HCT116 (cell line): Measurements from ENCODE around the gene ITGAD. TPM values are rescaled to one million over a fixed set of nuclear protein-coding genes. Genes with fewer than 3 reads are reported as not detected.

Experiments used
- ATAC-seq: fragments of 200-7000 bp; cut with Tn5 transposase; 2 replicates; pipeline ENCODE4 v1.9.1; 2020; ENCODE audit warnings: mild to moderate bottlenecking, moderate library complexity
- BruUV-seq: library from RNA; stranded (reverse); fragments of 400-500 nt; replicated peaks from 2 replicates; lab custom pipeline; 2021; lab: Mats Ljungman, UMichigan
- CTCF ChIA-PET: fragments of 300-600 bp; sonication (Branson Sonifier 250); formaldehyde crosslinking; loops from one replicate; lab custom pipeline; 2021; ENCODE audit warnings: antibody characterized with exemption; lab: Charles Lee
- POLR2A ChIA-PET: fragments of 300-600, 350-600 bp; sonication (Branson Sonifier 250); formaldehyde crosslinking; loops from one replicate; lab custom pipeline; 2021; ENCODE audit warnings: antibody characterized with exemption; lab: Charles Lee
- RAD21 ChIA-PET, 2 experiments: fragments of 300-600 bp; sonication (Branson Sonifier 250); formaldehyde crosslinking; loops; one replicate each; lab custom pipeline; 2023; ENCODE audit warnings: low total read pairs in 2 of 2; ENCODE audit not compliant: uncharacterized antibody in 2 of 2, unreplicated experiment in 2 of 2, low non-redundant PET in 1 of 2; lab: Charles Lee
- DNase-seq: peaks from one replicate; pipeline ENCODE4 v3.0.0-alpha.2; 2010; ENCODE audit warnings: low read depth, low spot score
- H2AFZ ChIP-seq: fragments of 200-600 bp; shearing (Covaris generic), sonication (generic); 2 replicates; pipeline ENCODE4 v1.6.1; 2017; ENCODE audit warnings: low read depth, mixed run types, mixed read lengths, antibody characterized with exemption, low read length; ENCODE audit not compliant: poor library complexity, severe bottlenecking
- H3K27ac ChIP-seq: 2 replicates; pipeline ENCODE4 v1.5.1; 2012; ENCODE audit warnings: low read depth, low read length
- H3K27me3 ChIP-seq: fragments of 200-600 bp; sonication (generic); 2 replicates; pipeline ENCODE4 v1.6.1; 2016; ENCODE audit warnings: mixed run types, low read length, mixed read lengths; ENCODE audit not compliant: insufficient read depth
- H3K36me3 ChIP-seq, 2 experiments: fragments of 200-500 bp in 1 of 2; fragments of 200-600 bp in 1 of 2; sonication (Bioruptor generic) in 1 of 2; sonication (generic) in 1 of 2; 2 replicates each; pipeline versions ENCODE4 v1.5.1 to v1.6.1; 2014 to 2016; ENCODE audit warnings: low read length in 2 of 2, inconsistent platforms in 1 of 2, mixed read lengths in 1 of 2, mixed run types in 1 of 2; ENCODE audit not compliant: insufficient read depth in 2 of 2, control insufficient read depth in 1 of 2
- H3K4me1 ChIP-seq, 2 experiments: fragments of 200-600 bp in 1 of 2; sonication (generic) in 1 of 2; 2 replicates each; pipeline versions ENCODE4 v1.5.1 to v1.6.1; 2012 to 2017; ENCODE audit warnings: low read length in 2 of 2, inconsistent platforms in 1 of 2, mild to moderate bottlenecking in 1 of 2, mixed read lengths in 1 of 2, mixed run types in 1 of 2, moderate library complexity in 1 of 2; ENCODE audit not compliant: insufficient read depth in 2 of 2, control insufficient read depth in 1 of 2
- H3K4me2 ChIP-seq: fragments of 200-600 bp; sonication (generic); 2 replicates; pipeline ENCODE4 v1.6.1; 2017; ENCODE audit warnings: mixed run types, low read length, mixed read lengths
- H3K4me3 ChIP-seq, 2 experiments: fragments of 200-600 bp in 1 of 2; sonication (generic) in 1 of 2; replicated peaks in 1 of 2; 2 replicates each; pipeline ENCODE4 v1.5.1; 2011 to 2016; ENCODE audit warnings: low read length in 2 of 2, control low read depth in 1 of 2, low read depth in 1 of 2, mild to moderate bottlenecking in 1 of 2, mixed read lengths in 1 of 2, mixed run types in 1 of 2
- H3K79me2 ChIP-seq: fragments of 200-600 bp; sonication (generic); 2 replicates; pipeline ENCODE4 v1.6.1; 2017; ENCODE audit warnings: mild to moderate bottlenecking, mixed run types, low read length, moderate library complexity, mixed read lengths; ENCODE audit not compliant: insufficient read depth
- H3K9ac ChIP-seq: fragments of 200-600 bp; sonication (generic); 2 replicates; pipeline ENCODE4 v1.6.1; 2016; ENCODE audit warnings: low read length, mixed read lengths
- H3K9me2 ChIP-seq: fragments of 200-600 bp; sonication (generic), shearing (Covaris generic); 2 replicates; pipeline ENCODE4 v1.6.1; 2017; ENCODE audit warnings: mixed run types, mild to moderate bottlenecking, moderate library complexity; ENCODE audit not compliant: insufficient read depth
- H3K9me3 ChIP-seq, 2 experiments: fragments of 200-500 bp in 1 of 2; fragments of 200-600 bp in 1 of 2; sonication (Bioruptor generic) in 1 of 2; sonication (generic) in 1 of 2; 2 replicates each; pipeline ENCODE4 v1.6.1; 2014 to 2017; ENCODE audit warnings: low read length in 2 of 2, mixed read lengths in 2 of 2, inconsistent platforms in 1 of 2, low read depth in 1 of 2, mild to moderate bottlenecking in 1 of 2, mixed run types in 1 of 2, moderate library complexity in 1 of 2; ENCODE audit not compliant: control insufficient read depth in 1 of 2, insufficient read depth in 1 of 2
- H4K20me1 ChIP-seq: fragments of 200-600 bp; sonication (generic), shearing (Covaris generic); 2 replicates; pipeline ENCODE4 v1.6.1; 2017; ENCODE audit warnings: mixed run types, mild to moderate bottlenecking, moderate library complexity; ENCODE audit not compliant: insufficient read depth
- CBX3 ChIP-seq: IDR thresholded peaks from 2 replicates; pipeline ENCODE4 v1.6.1; 2012; ENCODE audit warnings: low read depth
- CEBPB ChIP-seq: IDR thresholded peaks from 2 replicates; pipeline ENCODE4 v1.6.1; 2012; ENCODE audit warnings: low read depth
- EZH2 ChIP-seq: fragments of 200-600 bp; sonication (generic); IDR thresholded peaks from 2 replicates; pipeline ENCODE4 v1.6.1; 2017; ENCODE audit warnings: antibody characterized with exemption, mixed run types
- JUND ChIP-seq: IDR thresholded peaks from 2 replicates; pipeline ENCODE4 v1.6.1; 2012
- SIN3A ChIP-seq: IDR thresholded peaks from 2 replicates; pipeline ENCODE4 v1.6.1; 2012; ENCODE audit warnings: low read depth
- SRF ChIP-seq: IDR thresholded peaks from 2 replicates; pipeline ENCODE4 v1.6.1; 2012; ENCODE audit warnings: low read depth
- TCF7L2 ChIP-seq: IDR thresholded peaks from 2 replicates; pipeline ENCODE4 v1.7.0; 2011; ENCODE audit warnings: borderline replicate concordance, inconsistent platforms; ENCODE audit not compliant: insufficient read depth, insufficient read length; ENCODE audit errors: extremely low read depth
- ZNF274 ChIP-seq: fragments of 200-500 bp; sonication (Bioruptor generic); IDR thresholded peaks from 2 replicates; pipeline ENCODE4 v1.6.1; 2014; ENCODE audit warnings: mild to moderate bottlenecking, low read depth, low read length, inconsistent platforms
- intact Hi-C: fragments of 100-400 bp; cut with micrococcal nuclease; formaldehyde crosslinking; loops from 2 replicates; pipeline ENCODE4 v1.10.0; 2022
- total RNA-seq: library from RNA; stranded (reverse); gene quantifications from one replicate; pipeline ENCODE4 v1.2.1, GENCODE V29; 2021; ENCODE audit not compliant: unreplicated experiment
- TF ChIP-seq, protein P1 (sequence below): IDR thresholded peaks from 2 replicates; pipeline ENCODE4 v1.6.1; 2012

ITGAD gene
- total RNA-seq, 1 experiment from 2014 or later: 0.12 TPM

DNA sequence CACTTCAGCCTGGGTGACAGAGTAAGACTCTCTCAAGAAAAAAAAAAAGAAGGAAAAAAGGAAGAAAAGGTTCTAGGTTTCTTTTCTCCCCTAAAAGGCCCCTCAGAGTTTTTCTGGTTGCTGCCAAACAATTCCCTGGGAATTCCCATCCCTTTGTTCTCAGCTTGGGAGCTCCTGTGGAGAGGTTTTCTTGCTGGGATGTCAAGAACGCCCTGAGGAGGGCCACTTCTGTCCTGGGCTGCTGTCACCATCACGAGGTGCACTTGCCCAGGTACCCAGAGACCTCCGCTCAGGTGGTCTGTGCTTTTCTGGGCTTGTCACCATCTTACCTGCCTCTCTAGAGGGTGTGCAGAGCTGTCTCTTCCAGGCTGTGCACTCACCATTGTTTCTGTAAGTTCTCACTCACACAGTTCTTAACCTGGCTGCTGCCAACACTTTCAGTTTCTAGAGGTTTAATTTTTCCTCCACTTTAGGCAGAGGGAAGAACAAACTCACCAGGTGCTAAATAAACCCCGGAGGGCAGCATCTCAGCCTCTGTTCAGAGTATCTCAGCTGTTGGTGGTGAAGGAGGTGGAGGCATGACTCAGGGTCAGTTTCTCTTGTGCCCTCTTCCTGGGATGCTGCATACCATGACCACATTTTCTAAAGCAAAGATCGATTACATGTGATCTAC lies 37.4 kb downstream of the ITGAD start:
- Histone ChIP-seq H3K79me2 (no peaks in the 10 kb centered on the region), H3K27ac (no peak overlapping the region), H4K20me1 (no peaks in the 10 kb centered on the region), H3K9me2 (no peaks in the 10 kb centered on the region), H3K4me1 (peaks cover 3 to 9% of the 10 kb centered on the region in 2 experiments; a peak in 3 of 4 replicates), H3K36me3 (no peaks in the 10 kb centered on the region), H3K9me3 (no peaks in the 10 kb centered on the region), H2AFZ (no peak overlapping the region), H3K4me2 (no peak overlapping the region), H3K27me3 (no peaks in the 10 kb centered on the region), H3K9ac (no peak overlapping the region), H3K4me3 (no peak overlapping the region)
- no peak for DNase-seq
- ChIA-PET CTCF (no interaction called here), RAD21 (no interaction called here), POLR2A (no interaction called here)
- no peak for TF ChIP-seq EZH2
- no peak for TF ChIP-seq CBX3
- no peak for TF ChIP-seq SRF
- TF ChIP-seq SIN3A: no peak
- TF ChIP-seq, protein P1, sequence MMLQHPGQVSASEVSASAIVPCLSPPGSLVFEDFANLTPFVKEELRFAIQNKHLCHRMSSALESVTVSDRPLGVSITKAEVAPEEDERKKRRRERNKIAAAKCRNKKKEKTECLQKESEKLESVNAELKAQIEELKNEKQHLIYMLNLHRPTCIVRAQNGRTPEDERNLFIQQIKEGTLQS: no peak
- TF ChIP-seq TCF7L2: no peak
- no peak for TF ChIP-seq ZNF274
- TF ChIP-seq CEBPB: no peak
- no peak for TF ChIP-seq JUND
- ATAC-seq: no peak
- intact Hi-C loops: no loop called here
- no TSS peak for BruUV-seq
